Mucosa of descending colon (tissue), 3 donors: ENCODE data around the gene HES4. TPM values are rescaled to one million over a fixed set of nuclear protein-coding genes. Genes with fewer than 3 reads are reported as not detected.

Experiments used
- ATAC-seq: fragments of 200-7000 bp; cut with Tn5 transposase; one replicate; pipeline ENCODE4 v1.9.1; 2020; ENCODE audit warnings: mild to moderate bottlenecking, moderate library complexity
- DNase-seq, 3 donors: peaks; one replicate each; pipeline ENCODE4 v3.0.0-alpha.2; 2020
- H3K36me3 ChIP-seq: fragments of 200-600 bp; one replicate; pipeline ENCODE4 v1.8.0; 2021; ENCODE audit warnings: low read depth, mild to moderate bottlenecking
- H3K4me1 ChIP-seq: fragments of 200-600 bp; one replicate; pipeline ENCODE4 v1.8.0; 2021; ENCODE audit warnings: low read depth, mild to moderate bottlenecking
- H3K4me3 ChIP-seq: fragments of 200-600 bp; one replicate; pipeline ENCODE4 v1.8.0; 2021; ENCODE audit warnings: mild to moderate bottlenecking
- H3K9me3 ChIP-seq: fragments of 200-600 bp; one replicate; pipeline ENCODE4 v1.8.0; 2021; ENCODE audit warnings: mild to moderate bottlenecking
- CTCF ChIP-seq: fragments of 200-600 bp; IDR thresholded peaks from one replicate; pipeline ENCODE4 v1.8.0; 2022; ENCODE audit warnings: antibody characterized with exemption, mild to moderate bottlenecking
- intact Hi-C, 2 donors: fragments of 100-400 bp; cut with DNase I in 1 of 2; cut with micrococcal nuclease in 1 of 2; formaldehyde crosslinking; loops; one replicate each; pipeline versions ENCODE4 v1.11.0 to v1.11.1; 2022; cut with DNase I, micrococcal nuclease
- total RNA-seq, 3 donors: library from RNA; stranded (reverse); fragmentation: NEBNext Ultra II Directional in 2 of 3; extraction: Animal tissue kit (Norgen Biotek cat#: 25700) in 2 of 3; gene quantifications; one replicate each; pipeline versions ENCODE4 v1.2.1 to v1.2.4, GENCODE V29; 2021 to 2023
- donor health status: DM: no; HTN: no; CAD: no; lungs with moderate emphysema.
- donor health status: DM: no; HTN: no; CAD: no.
- donor health status: DM: no; HTN: yes; CAD: no.

Gene HES4
- total RNA-seq, 3 donors from 2014 or later, result 10.3 to 22.7 (median 21.1) TPM

DNA sequence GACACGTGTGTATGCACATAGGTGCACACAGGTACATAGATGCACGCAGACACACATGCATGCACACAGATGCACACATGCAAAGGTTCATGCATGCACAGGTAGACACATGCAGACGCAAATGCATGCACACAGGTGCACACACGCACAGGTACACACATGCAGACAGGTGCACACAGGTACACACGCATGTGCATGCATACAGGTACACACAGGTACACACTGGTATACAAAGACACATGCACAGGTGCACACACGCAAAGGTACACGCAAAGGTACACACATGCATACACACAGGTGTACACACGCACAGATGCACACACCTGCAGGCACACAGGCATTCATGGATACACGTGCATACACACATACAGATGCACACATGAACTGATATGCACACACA, 49.6 kb downstream of the HES4 start:
- Histone ChIP-seq H3K4me3 (no peak overlapping the region), H3K4me1 (no peaks in the 10 kb centered on the region), H3K9me3 (no peaks in the 10 kb centered on the region), H3K36me3 (peaks cover 5% of the 10 kb centered on the region)
- no peak for TF ChIP-seq CTCF
- DNase-seq (no peak), ATAC-seq (no peak)
- intact Hi-C loops, result no loop called here

Other genes with a start within 250 kb of the HES4 start
- 1 to 10 TPM; 2.2 to 4.3 (median 2.7) TPM for gene SAMD11, start 76.2 kb downstream of the HES4 start, total RNA-seq
- 10 to 100 TPM; 47.3 to 56.2 (median 54.6) TPM for gene NOC2L, start 40.8 kb downstream of the HES4 start, total RNA-seq
- 10 to 100 TPM in 2 of 3 donors, 1 to 10 TPM in 1; 9.0 to 14.7 (median 11.0) TPM for gene KLHL17, start 39.5 kb downstream of the HES4 start, total RNA-seq
- under 1 TPM; 0.23 to 0.99 (median 0.32) TPM for gene PLEKHN1, start 33.6 kb downstream of the HES4 start, total RNA-seq
- gene PERM1, start 18.0 kb downstream of the HES4 start, total RNA-seq, result under 1 TPM in 1 of 3 donors, not detected in 2; 0.24 TPM
- gene ISG15, start 13.4 kb upstream of the HES4 start, total RNA-seq, result 10 to 100 TPM; 37.5 to 41.7 (median 38.7) TPM
- gene AGRN, start 20.0 kb upstream of the HES4 start, total RNA-seq, result 10 to 100 TPM; 32.0 to 54.4 (median 40.6) TPM
- gene RNF223, start 74.2 kb upstream of the HES4 start, total RNA-seq, result 1 to 10 TPM; 1.3 to 7.5 (median 2.1) TPM
- 10 to 100 TPM; 18.4 to 25.3 (median 24.0) TPM for gene C1orf159, start 116.0 kb upstream of the HES4 start, total RNA-seq
- gene TTLL10, start 173.8 kb upstream of the HES4 start, total RNA-seq, result 1 to 10 TPM in 2 of 3 donors, under 1 TPM in 1; 0.32 to 4.4 (median 1.8) TPM
- gene TNFRSF18, start 206.5 kb upstream of the HES4 start, total RNA-seq, result 1 to 10 TPM; 1.6 to 2.2 (median 2.2) TPM
- gene TNFRSF4, start 214.1 kb upstream of the HES4 start, total RNA-seq, result 1 to 10 TPM in 1 of 3 donors, under 1 TPM in 2; 0.69 to 1.2 (median 0.80) TPM
- 100 to 1,000 TPM; 169 to 257 (median 226) TPM for gene SDF4, start 231.9 kb upstream of the HES4 start, total RNA-seq
- 10 to 100 TPM in 1 of 3 donors, 1 to 10 TPM in 2; 7.3 to 12.5 (median 9.0) TPM for gene B3GALT6, start 232.1 kb upstream of the HES4 start, total RNA-seq
- 10 to 100 TPM; 21.5 to 54.0 (median 36.5) TPM for gene C1QTNF12, start 246.6 kb upstream of the HES4 start, total RNA-seq